Measurements from ENCODE around the gene HIPK2.

HIPK2 gene

DNA sequence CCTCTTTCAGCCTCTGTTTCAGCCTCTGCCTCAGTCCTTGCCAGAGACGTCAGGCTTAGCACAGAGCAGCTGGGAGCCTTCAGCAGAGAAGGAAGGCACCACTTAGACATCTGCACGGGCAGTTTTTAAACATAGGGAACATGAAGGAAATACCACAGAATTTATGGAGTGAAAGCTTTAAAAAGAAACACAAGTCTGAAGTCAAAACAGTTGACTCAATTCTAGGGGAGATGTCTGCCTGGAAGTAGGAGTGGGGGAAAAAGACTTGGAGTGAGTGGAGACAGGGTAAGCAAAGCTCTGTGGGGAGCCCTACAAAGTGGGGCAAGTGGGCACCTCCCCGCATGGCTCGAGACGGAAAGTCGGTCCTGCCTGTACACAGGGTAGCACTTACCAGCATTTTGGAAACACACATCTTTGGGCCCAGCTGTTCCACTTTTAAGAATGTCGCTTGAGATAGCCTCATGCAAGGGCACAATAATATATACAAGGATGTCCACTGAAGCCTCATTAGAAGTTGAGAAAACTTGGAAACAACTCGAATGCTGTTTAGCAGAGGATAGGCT, 46.2 kb upstream of the HIPK2 start:
- Histone ChIP-seq H3F3A (ENCODE audit: insufficient read depth, low read length) (no peaks in the 10 kb centered on the region), H3K36me3 (ENCODE audit: insufficient read depth, low read length) (no peaks in the 10 kb centered on the region), H3K79me2 (ENCODE audit: insufficient read depth, low read length) (no peaks in the 10 kb centered on the region), H2AFZ (ENCODE audit: low read length) (no peak overlapping the region), H3K4me1 (ENCODE audit: insufficient read depth, low read length, severe bottlenecking) (no peaks in the 10 kb centered on the region), H4K20me1 (ENCODE audit: insufficient read depth, low read length) (no peaks in the 10 kb centered on the region), H3K9me2 (ENCODE audit: low read depth, low read length) (no peaks in the 10 kb centered on the region), H3K27me3 (ENCODE audit: insufficient read depth, low read length) (peaks cover 5% of the 10 kb centered on the region; the same call in 1 of the 2 replicates), H3K9me3 (ENCODE audit: low read length) (no peaks in the 10 kb centered on the region), H3K4me2 (ENCODE audit: low read length) (no peak overlapping the region), H3K27ac (ENCODE audit: low read depth, low read length, poor library complexity, severe bottlenecking) (no peak overlapping the region), H3K9ac (ENCODE audit: low read length) (no peak overlapping the region), H3K4me3 (ENCODE audit: low read depth, low read length, poor library complexity, severe bottlenecking) (no peak overlapping the region)
- TF ChIP-seq, protein P1, sequence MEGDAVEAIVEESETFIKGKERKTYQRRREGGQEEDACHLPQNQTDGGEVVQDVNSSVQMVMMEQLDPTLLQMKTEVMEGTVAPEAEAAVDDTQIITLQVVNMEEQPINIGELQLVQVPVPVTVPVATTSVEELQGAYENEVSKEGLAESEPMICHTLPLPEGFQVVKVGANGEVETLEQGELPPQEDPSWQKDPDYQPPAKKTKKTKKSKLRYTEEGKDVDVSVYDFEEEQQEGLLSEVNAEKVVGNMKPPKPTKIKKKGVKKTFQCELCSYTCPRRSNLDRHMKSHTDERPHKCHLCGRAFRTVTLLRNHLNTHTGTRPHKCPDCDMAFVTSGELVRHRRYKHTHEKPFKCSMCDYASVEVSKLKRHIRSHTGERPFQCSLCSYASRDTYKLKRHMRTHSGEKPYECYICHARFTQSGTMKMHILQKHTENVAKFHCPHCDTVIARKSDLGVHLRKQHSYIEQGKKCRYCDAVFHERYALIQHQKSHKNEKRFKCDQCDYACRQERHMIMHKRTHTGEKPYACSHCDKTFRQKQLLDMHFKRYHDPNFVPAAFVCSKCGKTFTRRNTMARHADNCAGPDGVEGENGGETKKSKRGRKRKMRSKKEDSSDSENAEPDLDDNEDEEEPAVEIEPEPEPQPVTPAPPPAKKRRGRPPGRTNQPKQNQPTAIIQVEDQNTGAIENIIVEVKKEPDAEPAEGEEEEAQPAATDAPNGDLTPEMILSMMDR (IDR thresholded peaks at IDR 0.05; ENCODE audit: low read length): no peak
- no peak for TF ChIP-seq EZH2 (IDR thresholded peaks at IDR 0.05; ENCODE audit: borderline replicate concordance, low read length)

DNA sequence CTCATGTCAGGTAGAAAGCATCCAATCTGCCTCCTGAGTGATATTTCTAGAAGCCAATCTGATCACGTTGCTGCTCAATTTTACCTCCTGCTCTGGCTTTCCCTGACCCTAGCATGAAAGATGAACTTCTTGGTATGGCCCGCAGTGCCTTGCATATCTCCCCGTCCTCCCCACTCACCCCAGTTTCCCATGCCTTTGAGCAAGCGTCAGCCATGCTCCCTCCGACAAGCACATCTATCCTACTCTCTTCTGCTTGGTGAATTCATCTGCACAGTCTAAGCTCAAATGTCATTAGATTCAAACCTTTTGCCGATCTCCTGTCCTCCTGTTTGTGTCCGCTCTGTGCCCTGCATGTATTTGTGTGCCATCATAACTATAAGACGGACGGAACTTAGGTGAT, 45.1 kb upstream of the HIPK2 start:
- no peak overlapping the region for H3K4me2 ChIP-seq (ENCODE audit: low read length)
- H3K9ac ChIP-seq (ENCODE audit: low read length): no peak overlapping the region
- no peak for TF ChIP-seq EZH2 (IDR thresholded peaks at IDR 0.05; ENCODE audit: borderline replicate concordance, low read length)
- TF ChIP-seq, protein P1 (IDR thresholded peaks at IDR 0.05; ENCODE audit: low read length): no peak
- no peak overlapping the region for H3K4me3 ChIP-seq (ENCODE audit: low read depth, low read length, poor library complexity, severe bottlenecking)
- H3K4me1 ChIP-seq (ENCODE audit: insufficient read depth, low read length, severe bottlenecking): no peaks in the 10 kb centered on the region
- no peaks in the 10 kb centered on the region for H3K79me2 ChIP-seq (ENCODE audit: insufficient read depth, low read length)
- no peaks in the 10 kb centered on the region for H3K36me3 ChIP-seq (ENCODE audit: insufficient read depth, low read length)
- no peak overlapping the region for H3K27ac ChIP-seq (ENCODE audit: low read depth, low read length, poor library complexity, severe bottlenecking)
- no peaks in the 10 kb centered on the region for H4K20me1 ChIP-seq (ENCODE audit: insufficient read depth, low read length)
- H3F3A ChIP-seq (ENCODE audit: insufficient read depth, low read length): no peaks in the 10 kb centered on the region
- no peaks in the 10 kb centered on the region for H3K9me3 ChIP-seq (ENCODE audit: low read length)
- H3K9me2 ChIP-seq (ENCODE audit: low read depth, low read length): no peaks in the 10 kb centered on the region
- H2AFZ ChIP-seq (ENCODE audit: low read length): no peak overlapping the region
- H3K27me3 ChIP-seq (ENCODE audit: insufficient read depth, low read length): peaks cover 5% of the 10 kb centered on the region; the same call in 1 of the 2 replicates

DNA sequence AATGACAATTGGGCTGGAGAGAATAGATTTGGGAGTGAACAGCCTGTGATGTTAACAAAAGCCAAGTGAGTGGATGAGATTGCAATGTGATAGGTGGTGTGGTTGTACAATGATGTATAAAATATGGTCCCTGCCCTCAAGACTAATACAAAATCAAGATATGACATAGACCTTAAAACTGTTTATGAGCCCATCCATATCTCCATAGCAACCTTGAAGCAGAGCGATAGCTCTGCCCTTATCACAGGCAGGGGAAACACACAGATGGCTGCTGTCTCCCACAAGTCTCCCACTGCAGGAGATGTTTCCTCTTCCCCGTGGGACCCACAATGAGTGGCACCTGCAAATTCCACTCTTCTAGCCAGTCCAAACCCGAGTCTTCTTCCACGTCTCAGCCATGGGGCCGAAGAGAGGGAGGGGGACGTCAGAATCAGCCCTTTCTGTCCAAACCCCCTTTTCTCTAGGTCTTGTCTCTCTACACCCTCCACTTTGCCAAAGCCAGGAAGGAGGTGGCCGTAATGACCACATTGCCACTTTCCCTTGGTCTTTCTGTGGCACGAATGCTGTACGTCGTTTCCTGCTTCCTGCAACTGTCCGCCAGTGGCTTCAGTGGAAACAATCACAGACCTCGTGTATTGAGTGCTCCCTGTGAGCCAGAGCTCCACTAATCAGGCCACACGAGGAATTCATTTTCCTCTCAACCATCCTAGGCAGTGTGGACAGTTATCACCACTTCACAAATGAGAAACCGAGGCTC, 43.7 kb upstream of the HIPK2 start:
- TF ChIP-seq, protein P1 (IDR thresholded peaks at IDR 0.05; ENCODE audit: low read length): no peak
- TF ChIP-seq EZH2 (IDR thresholded peaks at IDR 0.05; ENCODE audit: borderline replicate concordance, low read length): no peak
- H3K9ac ChIP-seq (ENCODE audit: low read length): no peak overlapping the region
- no peaks in the 10 kb centered on the region for H3K9me3 ChIP-seq (ENCODE audit: low read length)
- H3K36me3 ChIP-seq (ENCODE audit: insufficient read depth, low read length): no peaks in the 10 kb centered on the region
- no peaks in the 10 kb centered on the region for H4K20me1 ChIP-seq (ENCODE audit: insufficient read depth, low read length)
- peaks cover 5% of the 10 kb centered on the region for H3K27me3 ChIP-seq (ENCODE audit: insufficient read depth, low read length)
- no peaks in the 10 kb centered on the region for H3K9me2 ChIP-seq (ENCODE audit: low read depth, low read length)
- H3K4me3 ChIP-seq (ENCODE audit: low read depth, low read length, poor library complexity, severe bottlenecking): no peak overlapping the region
- H2AFZ ChIP-seq (ENCODE audit: low read length): no peak overlapping the region
- H3K79me2 ChIP-seq (ENCODE audit: insufficient read depth, low read length): no peaks in the 10 kb centered on the region
- no peak overlapping the region for H3K27ac ChIP-seq (ENCODE audit: low read depth, low read length, poor library complexity, severe bottlenecking)
- no peaks in the 10 kb centered on the region for H3K4me1 ChIP-seq (ENCODE audit: insufficient read depth, low read length, severe bottlenecking)
- H3F3A ChIP-seq (ENCODE audit: insufficient read depth, low read length): no peaks in the 10 kb centered on the region
- no peak overlapping the region for H3K4me2 ChIP-seq (ENCODE audit: low read length)

All from OCI-LY1 (cell line).